ENCODE results near the gene NRXN3. TPM values are rescaled to one million over a fixed set of nuclear protein-coding genes. Genes with fewer than 3 reads are reported as not detected.

Gene NRXN3
- total RNA-seq, 1 donor from 2014 or later: 1.6 TPM

DNA sequence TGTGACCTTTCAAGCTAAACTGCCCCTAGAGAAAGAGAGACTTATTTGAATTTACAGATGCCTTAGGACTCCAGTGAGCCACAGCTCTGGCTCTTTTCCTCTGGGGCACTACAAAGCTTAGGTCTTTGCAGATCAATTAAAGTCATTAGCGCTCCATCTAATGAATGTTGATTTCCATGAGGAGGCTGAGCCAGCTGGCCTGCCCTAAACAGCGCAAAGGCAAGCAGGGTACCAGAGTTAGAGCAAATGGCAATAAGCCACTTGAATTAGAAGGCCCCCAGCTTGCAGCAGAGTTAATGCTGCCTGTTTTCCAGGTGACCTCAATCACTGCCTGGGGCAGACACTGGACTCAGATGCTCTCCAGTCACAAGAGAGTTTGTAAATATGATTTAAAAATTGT lies 1345.8 kb downstream of the NRXN3 start:
- Histone ChIP-seq H3K36me3 (ENCODE audit: control insufficient read depth, insufficient read depth, low read length) (no peaks in the 10 kb centered on the region), H3K27me3 (ENCODE audit: control insufficient read depth, insufficient read depth, low read length) (no peaks in the 10 kb centered on the region), H3K4me3 (ENCODE audit: low read depth, low read length) (no peak overlapping the region)
- DNase-seq (ENCODE audit: low read depth): no peak
- TF ChIP-seq, protein P1, sequence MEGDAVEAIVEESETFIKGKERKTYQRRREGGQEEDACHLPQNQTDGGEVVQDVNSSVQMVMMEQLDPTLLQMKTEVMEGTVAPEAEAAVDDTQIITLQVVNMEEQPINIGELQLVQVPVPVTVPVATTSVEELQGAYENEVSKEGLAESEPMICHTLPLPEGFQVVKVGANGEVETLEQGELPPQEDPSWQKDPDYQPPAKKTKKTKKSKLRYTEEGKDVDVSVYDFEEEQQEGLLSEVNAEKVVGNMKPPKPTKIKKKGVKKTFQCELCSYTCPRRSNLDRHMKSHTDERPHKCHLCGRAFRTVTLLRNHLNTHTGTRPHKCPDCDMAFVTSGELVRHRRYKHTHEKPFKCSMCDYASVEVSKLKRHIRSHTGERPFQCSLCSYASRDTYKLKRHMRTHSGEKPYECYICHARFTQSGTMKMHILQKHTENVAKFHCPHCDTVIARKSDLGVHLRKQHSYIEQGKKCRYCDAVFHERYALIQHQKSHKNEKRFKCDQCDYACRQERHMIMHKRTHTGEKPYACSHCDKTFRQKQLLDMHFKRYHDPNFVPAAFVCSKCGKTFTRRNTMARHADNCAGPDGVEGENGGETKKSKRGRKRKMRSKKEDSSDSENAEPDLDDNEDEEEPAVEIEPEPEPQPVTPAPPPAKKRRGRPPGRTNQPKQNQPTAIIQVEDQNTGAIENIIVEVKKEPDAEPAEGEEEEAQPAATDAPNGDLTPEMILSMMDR (IDR thresholded peaks at IDR 0.05; ENCODE audit: insufficient read depth, low read length, poor library complexity, severe bottlenecking): no peak

- H3K4me3 ChIP-seq (ENCODE audit: low read depth, low read length): no peak overlapping the region
- no peaks in the 10 kb centered on the region for H3K27me3 ChIP-seq (ENCODE audit: control insufficient read depth, insufficient read depth, low read length)
- TF ChIP-seq, protein P1 (IDR thresholded peaks at IDR 0.05; ENCODE audit: insufficient read depth, low read length, poor library complexity, severe bottlenecking): no peak
- H3K36me3 ChIP-seq (ENCODE audit: control insufficient read depth, insufficient read depth, low read length): no peaks in the 10 kb centered on the region
- no peak for DNase-seq (ENCODE audit: low read depth)
These were observed 1355.2 kb downstream of the NRXN3 start for GRCh38 chr14:79525416-79525815.

DNA sequence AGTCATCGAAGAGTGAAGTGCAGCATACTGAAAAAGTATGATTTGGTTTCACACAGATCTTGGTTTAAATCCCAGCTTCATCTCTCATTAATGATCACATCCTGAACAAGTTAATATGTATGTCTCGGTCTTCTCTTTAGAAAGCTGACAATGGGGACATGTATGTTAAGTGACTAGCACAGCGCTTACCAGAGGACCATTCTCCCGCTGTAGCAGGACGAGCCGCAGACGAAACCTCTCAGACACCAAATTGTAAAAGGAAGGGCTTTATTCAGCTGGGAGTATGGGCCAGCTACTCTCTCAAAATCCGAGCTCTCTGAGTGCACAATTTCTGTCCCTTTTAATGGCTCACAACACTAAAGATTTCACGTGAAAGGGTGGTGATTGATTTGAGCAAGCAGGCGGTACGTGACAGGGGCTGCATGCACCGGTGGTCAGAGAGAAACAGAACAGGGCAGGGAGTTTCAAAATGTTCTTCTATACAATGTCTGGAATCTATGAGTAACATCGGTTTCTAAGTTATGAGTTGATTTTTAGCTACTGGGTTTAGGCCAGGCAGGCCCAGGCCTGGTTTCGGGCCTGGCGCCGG lies 1358.7 kb downstream of the NRXN3 start:
- TF ChIP-seq, protein P1 (IDR thresholded peaks at IDR 0.05; ENCODE audit: insufficient read depth, low read length, poor library complexity, severe bottlenecking): no peak
- no peak overlapping the region for H3K4me3 ChIP-seq (ENCODE audit: low read depth, low read length)
- H3K27me3 ChIP-seq (ENCODE audit: control insufficient read depth, insufficient read depth, low read length): no peaks in the 10 kb centered on the region
- no peak for DNase-seq (ENCODE audit: low read depth)
- H3K36me3 ChIP-seq (ENCODE audit: control insufficient read depth, insufficient read depth, low read length): no peaks in the 10 kb centered on the region

GRCh38 chr14:79530555-79530954 lies 1360.4 kb downstream of the NRXN3 start:
- no peaks in the 10 kb centered on the region for H3K27me3 ChIP-seq (ENCODE audit: control insufficient read depth, insufficient read depth, low read length)
- TF ChIP-seq, protein P1 (IDR thresholded peaks at IDR 0.05; ENCODE audit: insufficient read depth, low read length, poor library complexity, severe bottlenecking): no peak
- DNase-seq (ENCODE audit: low read depth): no peak

DNA sequence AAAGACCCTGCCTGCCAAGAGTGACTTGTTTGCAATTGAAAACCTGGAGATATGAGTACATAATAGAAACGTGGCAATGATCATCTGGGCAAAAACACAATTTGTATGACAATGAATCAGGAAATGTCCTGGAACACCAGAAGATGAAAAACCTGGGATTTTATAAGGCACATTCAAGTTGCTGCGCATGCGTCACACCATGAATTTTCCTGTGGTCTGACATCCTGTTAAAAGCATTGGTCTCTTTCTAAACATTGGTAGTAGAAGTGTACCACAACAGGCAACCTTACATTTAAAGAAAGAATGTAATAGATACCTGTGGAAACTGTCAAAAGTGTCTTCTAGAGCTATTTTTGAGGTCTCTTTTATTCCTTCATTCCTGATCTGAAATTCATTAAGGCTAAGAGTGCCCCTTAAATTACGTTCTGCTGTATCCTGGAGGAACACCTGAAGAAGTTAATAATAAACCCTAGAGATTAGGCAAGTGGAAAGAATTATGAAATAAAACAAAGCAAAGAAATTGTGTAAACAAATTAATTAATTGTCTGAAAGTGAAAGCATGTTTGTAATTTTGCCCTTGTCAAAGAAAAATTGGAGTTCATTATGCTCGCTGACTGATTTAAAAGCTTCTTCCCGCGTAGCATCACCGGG lies 1364.7 kb downstream of the NRXN3 start:
- Histone ChIP-seq H3K27me3 (ENCODE audit: control insufficient read depth, insufficient read depth, low read length) (no peaks in the 10 kb centered on the region), H3K36me3 (ENCODE audit: control insufficient read depth, insufficient read depth, low read length) (no peaks in the 10 kb centered on the region), H3K4me3 (ENCODE audit: low read depth, low read length) (no peak overlapping the region)
- no peak for DNase-seq (ENCODE audit: low read depth)
- TF ChIP-seq, protein P1 (IDR thresholded peaks at IDR 0.05; ENCODE audit: insufficient read depth, low read length, poor library complexity, severe bottlenecking): no peak

More at GRCh38 chr14:79530555-79530954, 1360.4 kb downstream of the NRXN3 start:
- H3K4me3 ChIP-seq (ENCODE audit: low read depth, low read length): no peak overlapping the region
- H3K36me3 ChIP-seq (ENCODE audit: control insufficient read depth, insufficient read depth, low read length): no peaks in the 10 kb centered on the region

GRCh38 chr14:79540394-79540793 lies 1370.2 kb downstream of the NRXN3 start:
- Histone ChIP-seq H3K36me3 (ENCODE audit: control insufficient read depth, insufficient read depth, low read length) (no peaks in the 10 kb centered on the region), H3K27me3 (ENCODE audit: control insufficient read depth, insufficient read depth, low read length) (no peaks in the 10 kb centered on the region), H3K4me3 (ENCODE audit: low read depth, low read length) (no peak overlapping the region)
- TF ChIP-seq, protein P1 (IDR thresholded peaks at IDR 0.05; ENCODE audit: insufficient read depth, low read length, poor library complexity, severe bottlenecking): no peak
- no peak for DNase-seq (ENCODE audit: low read depth)
